Measurements from ENCODE around the gene IP6K1. TPM values are rescaled to one million over a fixed set of nuclear protein-coding genes. Genes with fewer than 3 reads are reported as not detected.

IP6K1 gene
- total and polyA plus RNA-seq, 2 donors (not counting 1 experiment from before 2014, with no cell fraction given), result 27.8 to 77.8 TPM

DNA sequence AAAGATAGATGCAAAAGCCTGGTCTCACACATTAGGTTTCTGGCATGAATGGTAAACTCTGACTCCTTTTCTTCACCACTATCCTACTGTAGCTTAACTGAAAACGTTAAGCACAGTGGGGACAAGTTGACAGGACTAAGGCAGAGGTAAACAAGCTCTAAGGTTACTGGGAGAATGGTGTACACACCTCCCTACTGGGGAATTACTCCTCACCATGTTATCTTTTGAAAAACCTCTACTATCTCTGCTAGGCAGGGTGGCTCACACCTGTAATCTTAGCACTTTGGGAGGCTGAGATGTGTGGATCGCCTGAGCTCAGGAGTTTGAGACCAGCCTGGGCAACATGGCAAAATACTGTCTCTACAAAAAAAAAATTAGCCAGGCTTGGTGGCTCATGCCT is 29.1 kb downstream of the IP6K1 start:
- no peak overlapping the region for H3K27ac Mint-ChIP-seq
- peaks cover 32% of the 10 kb centered on the region for H3K4me1 Mint-ChIP-seq
- no peak overlapping the region for H3K4me3 Mint-ChIP-seq
- no peaks in the 10 kb centered on the region for H3K27me3 ChIP-seq (replicated peaks in 1 of 4; ENCODE audit: control extremely low read depth in 1 of 4, control insufficient read depth in 3 of 4, insufficient read depth in 4 of 4, low read length in 3 of 4)
- CTCF ChIA-PET, result no interaction called here
- no peaks in the 10 kb centered on the region for H3K9me3 ChIP-seq (ENCODE audit: control extremely low read depth in 1 of 3, control insufficient read depth in 2 of 3, insufficient read depth in 1 of 3, low read length in 2 of 3)
- no peak overlapping the region for H3K9ac ChIP-seq (ENCODE audit: low read length)
- POLR2A ChIA-PET, result no interaction called here
- H3K79me2 ChIP-seq (ENCODE audit: control insufficient read depth, insufficient read depth, low read length), result peaks cover 100% of the 10 kb centered on the region
- H3K27me3 Mint-ChIP-seq, result no peaks in the 10 kb centered on the region
- no peak for DNase-seq
- no peak overlapping the region for H3K4me2 ChIP-seq (replicated peaks; ENCODE audit: low read depth, low read length, poor library complexity, severe bottlenecking)
- peaks cover 0 to 4% of the 10 kb centered on the region in 2 donors for H3K4me1 ChIP-seq (ENCODE audit: control insufficient read depth in 2 of 2, insufficient read depth in 2 of 2, low read length in 2 of 2)
- no CpG with 5 or more reads among the region's 2 CpGs for WGBS (ENCODE audit: insufficient coverage)
- H3K27ac ChIP-seq (ENCODE audit: low read length in 2 of 2), result no peak overlapping the region
- intact Hi-C loops (cut with micrococcal nuclease), result no loop called here
- no peak for ATAC-seq (ENCODE audit: low read depth)
- no peak overlapping the region for H3K4me3 ChIP-seq (ENCODE audit: control extremely low read depth in 1 of 5, extremely low read depth in 1 of 5, insufficient read depth in 1 of 5, low read depth in 2 of 5, low read length in 4 of 5)
- H3K9me3 Mint-ChIP-seq (ENCODE audit: insufficient read depth), result no peaks in the 10 kb centered on the region
- H3K36me3 ChIP-seq (replicated peaks in 1 of 2; ENCODE audit: control extremely low read depth in 1 of 2, control insufficient read depth in 1 of 2, extremely low read depth in 1 of 2, insufficient read depth in 2 of 2, low read length in 1 of 2), result peaks cover 5 to 17% of the 10 kb centered on the region in 2 experiments
- TF ChIP-seq EZH2 (IDR thresholded peaks at IDR 0.05; ENCODE audit: borderline replicate concordance, insufficient read depth, low read depth, low read length, poor library complexity, severe bottlenecking), result no peak
- TF ChIP-seq, protein P1, sequence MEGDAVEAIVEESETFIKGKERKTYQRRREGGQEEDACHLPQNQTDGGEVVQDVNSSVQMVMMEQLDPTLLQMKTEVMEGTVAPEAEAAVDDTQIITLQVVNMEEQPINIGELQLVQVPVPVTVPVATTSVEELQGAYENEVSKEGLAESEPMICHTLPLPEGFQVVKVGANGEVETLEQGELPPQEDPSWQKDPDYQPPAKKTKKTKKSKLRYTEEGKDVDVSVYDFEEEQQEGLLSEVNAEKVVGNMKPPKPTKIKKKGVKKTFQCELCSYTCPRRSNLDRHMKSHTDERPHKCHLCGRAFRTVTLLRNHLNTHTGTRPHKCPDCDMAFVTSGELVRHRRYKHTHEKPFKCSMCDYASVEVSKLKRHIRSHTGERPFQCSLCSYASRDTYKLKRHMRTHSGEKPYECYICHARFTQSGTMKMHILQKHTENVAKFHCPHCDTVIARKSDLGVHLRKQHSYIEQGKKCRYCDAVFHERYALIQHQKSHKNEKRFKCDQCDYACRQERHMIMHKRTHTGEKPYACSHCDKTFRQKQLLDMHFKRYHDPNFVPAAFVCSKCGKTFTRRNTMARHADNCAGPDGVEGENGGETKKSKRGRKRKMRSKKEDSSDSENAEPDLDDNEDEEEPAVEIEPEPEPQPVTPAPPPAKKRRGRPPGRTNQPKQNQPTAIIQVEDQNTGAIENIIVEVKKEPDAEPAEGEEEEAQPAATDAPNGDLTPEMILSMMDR (IDR thresholded peaks at IDR 0.05), result no peak
- H4K20me1 ChIP-seq (ENCODE audit: control insufficient read depth, insufficient read depth, low read length, poor library complexity, severe bottlenecking), result peaks cover 90% of the 10 kb centered on the region
- no peak overlapping the region for H2AFZ ChIP-seq (ENCODE audit: insufficient read depth, low read depth, low read length, poor library complexity, severe bottlenecking)

DNA sequence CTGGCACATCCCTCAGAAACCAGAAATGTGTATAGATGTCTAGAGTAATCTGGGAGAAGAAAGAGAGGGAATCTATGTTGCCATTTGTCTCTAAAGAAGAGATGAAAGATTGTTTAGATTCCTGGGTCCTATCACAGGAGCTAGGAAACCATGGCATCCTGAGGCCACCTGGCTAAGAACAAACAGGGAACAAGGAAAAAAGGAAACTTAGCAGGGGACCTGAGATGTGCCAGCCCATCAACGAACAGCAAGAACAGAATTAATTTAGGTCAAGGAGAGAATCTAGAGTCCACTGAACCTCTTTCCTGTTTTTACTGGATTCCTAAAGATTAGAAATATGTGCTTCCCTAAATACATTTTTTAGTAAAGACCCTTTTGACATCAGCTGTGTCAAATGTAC is 30.3 kb downstream of the IP6K1 start:
- Mint-ChIP-seq H3K27ac (no peak overlapping the region), H3K27me3 (no peaks in the 10 kb centered on the region), H3K4me1 (peaks cover 32% of the 10 kb centered on the region), H3K9me3 (ENCODE audit: insufficient read depth) (no peaks in the 10 kb centered on the region), H3K4me3 (no peak overlapping the region)
- H3K27me3 ChIP-seq (replicated peaks in 1 of 4; ENCODE audit: control extremely low read depth in 1 of 4, control insufficient read depth in 3 of 4, insufficient read depth in 4 of 4, low read length in 3 of 4), result no peaks in the 10 kb centered on the region
- H3K9me3 ChIP-seq (ENCODE audit: control extremely low read depth in 1 of 3, control insufficient read depth in 2 of 3, insufficient read depth in 1 of 3, low read length in 2 of 3), result no peaks in the 10 kb centered on the region
- H3K4me2 ChIP-seq (replicated peaks; ENCODE audit: low read depth, low read length, poor library complexity, severe bottlenecking), result no peak overlapping the region
- no CpG with 5 or more reads among the region's 1 CpG for WGBS (ENCODE audit: insufficient coverage)
- DNase-seq (no peak), ATAC-seq (ENCODE audit: low read depth) (no peak)
- H3K4me1 ChIP-seq (ENCODE audit: control insufficient read depth in 2 of 2, insufficient read depth in 2 of 2, low read length in 2 of 2), result peaks cover 0 to 4% of the 10 kb centered on the region in 2 donors
- H3K9ac ChIP-seq (ENCODE audit: low read length), result no peak overlapping the region
- TF ChIP-seq EZH2 (IDR thresholded peaks at IDR 0.05; ENCODE audit: borderline replicate concordance, insufficient read depth, low read depth, low read length, poor library complexity, severe bottlenecking), result no peak
- TF ChIP-seq, protein P1 (IDR thresholded peaks at IDR 0.05), result no peak
- H4K20me1 ChIP-seq (ENCODE audit: control insufficient read depth, insufficient read depth, low read length, poor library complexity, severe bottlenecking), result peaks cover 82% of the 10 kb centered on the region
- peaks cover 8 to 15% of the 10 kb centered on the region in 2 experiments for H3K36me3 ChIP-seq (replicated peaks in 1 of 2; ENCODE audit: control extremely low read depth in 1 of 2, control insufficient read depth in 1 of 2, extremely low read depth in 1 of 2, insufficient read depth in 2 of 2, low read length in 1 of 2)
- CTCF ChIA-PET, result no interaction called here
- no peak overlapping the region for H3K4me3 ChIP-seq (ENCODE audit: control extremely low read depth in 1 of 5, extremely low read depth in 1 of 5, insufficient read depth in 1 of 5, low read depth in 2 of 5, low read length in 4 of 5)
- H3K27ac ChIP-seq (ENCODE audit: low read length in 2 of 2), result no peak overlapping the region
- intact Hi-C loops (cut with micrococcal nuclease), result no loop called here
- no peak overlapping the region for H2AFZ ChIP-seq (ENCODE audit: insufficient read depth, low read depth, low read length, poor library complexity, severe bottlenecking)
- POLR2A ChIA-PET, result no interaction called here
- H3K79me2 ChIP-seq (ENCODE audit: control insufficient read depth, insufficient read depth, low read length), result peaks cover 98% of the 10 kb centered on the region
